ENCODE results near the gene GPR150. TPM values are rescaled to one million over a fixed set of nuclear protein-coding genes. Genes with fewer than 3 reads are reported as not detected.

The GPR150 gene
- total RNA-seq, 1 experiment from 2014 or later, result not detected

- DNase-seq (ENCODE audit: low spot score), result no peak
Observed at GRCh38 chr5:95649842-95650620, 30.1 kb downstream of the GPR150 start.

GRCh38 chr5:95652849-95653248, 33.0 kb downstream of the GPR150 start:
- DNase-seq (ENCODE audit: low spot score), result no peak

GRCh38 chr5:95654196-95654595, 34.3 kb downstream of the GPR150 start:
- no peak for DNase-seq (ENCODE audit: low spot score)

- DNase-seq (ENCODE audit: low spot score), result no peak
Observed at GRCh38 chr5:95655575-95655974, 35.7 kb downstream of the GPR150 start.

- DNase-seq (ENCODE audit: low spot score), result no peak
Observed at GRCh38 chr5:95660060-95660459, 40.2 kb downstream of the GPR150 start.

GRCh38 chr5:95662946-95663345, 43.1 kb downstream of the GPR150 start:
- DNase-seq (ENCODE audit: low spot score), result no peak

- peak; percentile 55 for DNase-seq (ENCODE audit: low spot score)
Observed at GRCh38 chr5:95664204-95664786, 44.4 kb downstream of the GPR150 start.

GRCh38 chr5:95667061-95667618, 47.3 kb downstream of the GPR150 start:
- DNase-seq (ENCODE audit: low spot score), result no peak

- no peak for DNase-seq (ENCODE audit: low spot score)
Observed at GRCh38 chr5:95667678-95668077, 47.8 kb downstream of the GPR150 start.

- DNase-seq (ENCODE audit: low spot score), result no peak
Observed at GRCh38 chr5:95668216-95668615, 48.3 kb downstream of the GPR150 start.

GRCh38 chr5:95668728-95669127, 48.8 kb downstream of the GPR150 start:
- no peak for DNase-seq (ENCODE audit: low spot score)

- DNase-seq (ENCODE audit: low spot score), result peak; percentile 81
Observed at GRCh38 chr5:95669540-95669939, 49.7 kb downstream of the GPR150 start.

- no peak for DNase-seq (ENCODE audit: low spot score)
Observed at GRCh38 chr5:95669985-95670384, 50.1 kb downstream of the GPR150 start.

- DNase-seq (ENCODE audit: low spot score), result no peak
Observed at GRCh38 chr5:95670568-95670967, 50.7 kb downstream of the GPR150 start.

Other genes starting within 250 kb of the GPR150 start
- gene FAM81B, start 228.7 kb upstream of the GPR150 start, total RNA-seq (2014; rRNA removed; shearing (Covaris generic)), result not detected in 2 replicates
- gene SKIC3, start 65.1 kb upstream of the GPR150 start, total RNA-seq (2014; rRNA removed; shearing (Covaris generic)), result 83.3 and 94.5 TPM in 2 replicates
- 18.3 and 21.3 TPM in 2 replicates for gene ARSK, start 65.0 kb upstream of the GPR150 start, total RNA-seq (2014; rRNA removed; shearing (Covaris generic))
- gene RFESD, start 26.7 kb downstream of the GPR150 start, total RNA-seq (2014; rRNA removed; shearing (Covaris generic)), result 5.3 and 7.1 TPM in 2 replicates
- gene SPATA9, start 62.9 kb downstream of the GPR150 start, total RNA-seq (2014; rRNA removed; shearing (Covaris generic)), result not detected in 2 replicates
- 199 and 274 TPM in 2 replicates for gene RHOBTB3, start 111.2 kb downstream of the GPR150 start, total RNA-seq (2014; rRNA removed; shearing (Covaris generic))
- gene GLRX, start 202.6 kb downstream of the GPR150 start, total RNA-seq (2014; rRNA removed; shearing (Covaris generic)), result 54.3 and 63.6 TPM in 2 replicates